Prostate gland (tissue), 2 donors: Measurements from ENCODE around the gene IGF2. TPM values are rescaled to one million over a fixed set of nuclear protein-coding genes. Genes with fewer than 3 reads are reported as not detected.

Experiments used
- DNase-seq: peaks from one replicate; pipeline ENCODE4 v3.0.0-alpha.2; 2019; ENCODE audit warnings: low spot score
- H3K27ac ChIP-seq, 2 donors: fragments of 200-600 bp; sonication (generic); 2 replicates each; pipeline ENCODE4 v1.5.1; 2017 to 2019
- H3K27me3 ChIP-seq: fragments of 200-600 bp; sonication (generic); replicated peaks from 2 replicates; pipeline ENCODE4 v1.5.1; 2019; ENCODE audit not compliant: insufficient read depth
- H3K36me3 ChIP-seq, 2 donors: fragments of 200-600 bp; sonication (generic); 1 replicate in 1 of 2; 2 replicates in 1 of 2; pipeline versions ENCODE4 v1.5.1 to v1.8.1; 2017 to 2019
- H3K4me1 ChIP-seq: fragments of 200-600 bp; sonication (generic); replicated peaks from 2 replicates; pipeline ENCODE4 v1.5.1; 2019
- H3K4me3 ChIP-seq, 2 donors: fragments of 200-600 bp; sonication (generic); 2 replicates each; pipeline ENCODE4 v1.5.1; 2017 to 2019
- H3K9me3 ChIP-seq: fragments of 200-600 bp; sonication (generic); 2 replicates; pipeline ENCODE4 v1.5.1; 2017
- CTCF ChIP-seq, 4 experiments: fragments of 200-600 bp in 2 of 4; fragments of 450-650 bp in 2 of 4; sonication (generic) in 2 of 4; IDR thresholded peaks; 1 replicate in 3 of 4; 2 replicates in 1 of 4; pipeline ENCODE4 v1.5.1; 2016 to 2019; ENCODE audit warnings: antibody characterized with exemption in 4 of 4, mild to moderate bottlenecking in 2 of 4, moderate library complexity in 2 of 4
- POLR2A ChIP-seq: fragments of 450-650 bp; IDR thresholded peaks from one replicate; pipeline ENCODE4 v1.6.1; 2016; ENCODE audit warnings: antibody characterized with exemption, mild to moderate bottlenecking
- POLR2AphosphoS5 ChIP-seq: sonication (generic); formaldehyde crosslinking; IDR thresholded peaks from one replicate; pipeline ENCODE4 v1.6.1; 2017; ENCODE audit warnings: antibody characterized with exemption
- WGBS: methylation state at CpG from one replicate; pipeline ENCODE4 v1.1.5; 2018; 5-methylcytosine and 5-hydroxymethylcytosine counted together
- intact Hi-C: fragments of 100-400 bp; cut with DNase I; formaldehyde crosslinking; loops from one replicate; pipeline ENCODE4 v1.14.2; 2022
- total RNA-seq, 2 donors: library from RNA; depleted of rRNA; stranded (reverse); fragments of >200 nt; gene quantifications; one replicate each; pipeline ENCODE4 v1.1.0, GENCODE V29; 2016

IGF2 gene
- total RNA-seq, 2 donors from 2014 or later, result 4.1 to 80.7 TPM

- Histone ChIP-seq H3K9me3 (no peaks in the 10 kb centered on the region), H3K36me3 (no peaks in the 10 kb centered on the region), H3K4me3 (no peak overlapping the region), H3K27ac (no peak overlapping the region), H3K4me1 (no peaks in the 10 kb centered on the region), H3K27me3 (no peaks in the 10 kb centered on the region)
- TF ChIP-seq POLR2A, result no peak
- no peak for TF ChIP-seq CTCF (IDR thresholded peaks at IDR 0.05)
- TF ChIP-seq POLR2AphosphoS5, result no peak
- no peak for DNase-seq
- WGBS, result 88% methylated on average over 22 of the region's 22 CpGs
- intact Hi-C loops, result no loop called here
Measured at GRCh38 chr11:2164081-2164480, 24.9 kb upstream of the IGF2 start.

- no peaks in the 10 kb centered on the region for H3K4me1 ChIP-seq
- no peaks in the 10 kb centered on the region for H3K9me3 ChIP-seq
- no peak for DNase-seq
- TF ChIP-seq POLR2A (no peak), CTCF (IDR thresholded peaks at IDR 0.05) (no peak), POLR2AphosphoS5 (no peak)
- H3K27ac ChIP-seq, result no peak overlapping the region
- no peak overlapping the region for H3K4me3 ChIP-seq
- intact Hi-C loops, result no loop called here
- no peaks in the 10 kb centered on the region for H3K36me3 ChIP-seq
- WGBS, result 80% methylated on average over 12 of the region's 12 CpGs
- no peaks in the 10 kb centered on the region for H3K27me3 ChIP-seq
Measured at GRCh38 chr11:2163428-2163978, 24.3 kb upstream of the IGF2 start.

- Histone ChIP-seq H3K36me3 (no peaks in the 10 kb centered on the region), H3K9me3 (no peaks in the 10 kb centered on the region), H3K4me3 (no peak within 1 kb of the TSS), H3K27ac (no peak within 1 kb of the TSS), H3K4me1 (no peaks in the 10 kb centered on the region), H3K27me3 (no peaks in the 10 kb centered on the region)
- TF ChIP-seq CTCF (IDR thresholded peaks at IDR 0.05) (no peak), POLR2AphosphoS5 (no peak), POLR2A (no peak)
- intact Hi-C loops, result no loop called here
- WGBS, result 84% methylated on average over 13 of the region's 13 CpGs
- DNase-seq, result no peak
Measured at GRCh38 chr11:2160736-2161259, 21.6 kb upstream of the IGF2 start, which contains the start of gene INS. TSS of gene INS (minus strand) at chr11:2161209. CDS start at chr11:2160971, 238 bp downstream.

GRCh38 chr11:2159536-2160413 is 20.6 kb upstream of the IGF2 start:
- Histone ChIP-seq H3K4me3 (no peak overlapping the region), H3K9me3 (no peaks in the 10 kb centered on the region), H3K4me1 (no peaks in the 10 kb centered on the region), H3K27me3 (no peaks in the 10 kb centered on the region), H3K36me3 (no peaks in the 10 kb centered on the region), H3K27ac (no peak overlapping the region)
- no peak for DNase-seq
- no peak for TF ChIP-seq CTCF (IDR thresholded peaks at IDR 0.05)
- TF ChIP-seq POLR2A, result no peak
- TF ChIP-seq POLR2AphosphoS5, result no peak
- intact Hi-C loops, result loop anchor here (10.0 kb wide), 2 partner anchors 235 to 505 kb away; no protein-coding TSS in a partner anchor
- 79% methylated on average over 35 of the region's 36 CpGs for WGBS
